Osteoblast (primary cell): ENCODE results near the gene EIF2S3. TPM values are rescaled to one million over a fixed set of nuclear protein-coding genes. Genes with fewer than 3 reads are reported as not detected.
A peak's percentile ranks its signal among the peaks of the same experiment; 100 is the strongest.

ENCODE experiments used
- DNase-seq: peaks from one replicate; pipeline ENCODE4 v3.0.0; 2011; ENCODE audit warnings: low spot score, mixed read lengths; ENCODE audit not compliant: insufficient read length; ENCODE audit errors: missing footprints
- H2AFZ ChIP-seq: 2 replicates; pipeline ENCODE4 v1.6.0; 2011; ENCODE audit warnings: mild to moderate bottlenecking, low read length
- H3K27ac ChIP-seq: 2 replicates; pipeline ENCODE4 v1.5.1; 2011; ENCODE audit warnings: mild to moderate bottlenecking, low read depth, low read length, moderate library complexity
- H3K27me3 ChIP-seq: 2 replicates; pipeline ENCODE4 v1.6.0; 2012; ENCODE audit warnings: mild to moderate bottlenecking, control low read depth, inconsistent platforms, low read length, moderate library complexity; ENCODE audit not compliant: insufficient read depth
- H3K36me3 ChIP-seq: 2 replicates; pipeline ENCODE4 v1.5.1; 2011; ENCODE audit warnings: mild to moderate bottlenecking, low read length, control low read depth, moderate library complexity; ENCODE audit not compliant: insufficient read depth
- H3K4me1 ChIP-seq: 2 replicates; pipeline ENCODE4 v1.5.1; 2011; ENCODE audit warnings: mild to moderate bottlenecking, low read length, control low read depth, moderate library complexity; ENCODE audit not compliant: insufficient read depth
- H3K4me2 ChIP-seq: 2 replicates; pipeline ENCODE4 v1.6.0; 2011; ENCODE audit warnings: mild to moderate bottlenecking, low read length; ENCODE audit not compliant: insufficient read depth
- H3K4me3 ChIP-seq: fragments of 200-600 bp; sonication (generic); 3 replicates; pipeline ENCODE4 v1.5.1; 2012; ENCODE audit warnings: mild to moderate bottlenecking, low read length, inconsistent platforms; ENCODE audit not compliant: insufficient read depth
- H3K79me2 ChIP-seq: 2 replicates; pipeline ENCODE4 v1.6.0; 2012; ENCODE audit warnings: mild to moderate bottlenecking, low read length, control low read depth, inconsistent platforms; ENCODE audit not compliant: insufficient read depth
- H3K9me3 ChIP-seq: 2 replicates; pipeline ENCODE4 v1.5.1; 2011; ENCODE audit warnings: low read depth, low read length, control low read depth
- H4K20me1 ChIP-seq: 2 replicates; pipeline ENCODE4 v1.6.0; 2012; ENCODE audit warnings: mild to moderate bottlenecking, low read length, control low read depth; ENCODE audit not compliant: insufficient read depth
- total RNA-seq: library from RNA; depleted of rRNA; stranded (reverse); fragments of >200 nt; gene quantifications from 2 replicates; pipeline ENCODE4 v1.2.3, GENCODE V29; 2012
- TF ChIP-seq, protein P1 (sequence below): IDR thresholded peaks from 2 replicates; pipeline ENCODE4 v1.5.1; 2011; ENCODE audit warnings: mild to moderate bottlenecking, low read depth, low read length, moderate library complexity; ENCODE audit errors: extremely low read depth

The EIF2S3 gene
- total RNA-seq, 1 donor: 374 TPM

GRCh38 chrX:24014388-24015018, 40.3 kb upstream of the EIF2S3 start:
- Histone ChIP-seq H3K9me3 (no peaks in the 10 kb centered on the region), H3K4me1 (peaks cover 6% of the 10 kb centered on the region), H4K20me1 (peaks cover 4% of the 10 kb centered on the region), H3K36me3 (peaks cover 5% of the 10 kb centered on the region), H2AFZ (no peak overlapping the region), H3K79me2 (peaks cover 52% of the 10 kb centered on the region), H3K4me3 (no peak overlapping the region), H3K4me2 (peak overlapping the region; percentile 53), H3K27ac (no peak overlapping the region), H3K27me3 (no peaks in the 10 kb centered on the region)
- TF ChIP-seq, protein P1, sequence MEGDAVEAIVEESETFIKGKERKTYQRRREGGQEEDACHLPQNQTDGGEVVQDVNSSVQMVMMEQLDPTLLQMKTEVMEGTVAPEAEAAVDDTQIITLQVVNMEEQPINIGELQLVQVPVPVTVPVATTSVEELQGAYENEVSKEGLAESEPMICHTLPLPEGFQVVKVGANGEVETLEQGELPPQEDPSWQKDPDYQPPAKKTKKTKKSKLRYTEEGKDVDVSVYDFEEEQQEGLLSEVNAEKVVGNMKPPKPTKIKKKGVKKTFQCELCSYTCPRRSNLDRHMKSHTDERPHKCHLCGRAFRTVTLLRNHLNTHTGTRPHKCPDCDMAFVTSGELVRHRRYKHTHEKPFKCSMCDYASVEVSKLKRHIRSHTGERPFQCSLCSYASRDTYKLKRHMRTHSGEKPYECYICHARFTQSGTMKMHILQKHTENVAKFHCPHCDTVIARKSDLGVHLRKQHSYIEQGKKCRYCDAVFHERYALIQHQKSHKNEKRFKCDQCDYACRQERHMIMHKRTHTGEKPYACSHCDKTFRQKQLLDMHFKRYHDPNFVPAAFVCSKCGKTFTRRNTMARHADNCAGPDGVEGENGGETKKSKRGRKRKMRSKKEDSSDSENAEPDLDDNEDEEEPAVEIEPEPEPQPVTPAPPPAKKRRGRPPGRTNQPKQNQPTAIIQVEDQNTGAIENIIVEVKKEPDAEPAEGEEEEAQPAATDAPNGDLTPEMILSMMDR: no peak
- DNase-seq: no peak

- H4K20me1 ChIP-seq: peaks cover 4% of the 10 kb centered on the region
These were observed 37.1 kb upstream of the EIF2S3 start for GRCh38 chrX:24017674-24018073.

DNA sequence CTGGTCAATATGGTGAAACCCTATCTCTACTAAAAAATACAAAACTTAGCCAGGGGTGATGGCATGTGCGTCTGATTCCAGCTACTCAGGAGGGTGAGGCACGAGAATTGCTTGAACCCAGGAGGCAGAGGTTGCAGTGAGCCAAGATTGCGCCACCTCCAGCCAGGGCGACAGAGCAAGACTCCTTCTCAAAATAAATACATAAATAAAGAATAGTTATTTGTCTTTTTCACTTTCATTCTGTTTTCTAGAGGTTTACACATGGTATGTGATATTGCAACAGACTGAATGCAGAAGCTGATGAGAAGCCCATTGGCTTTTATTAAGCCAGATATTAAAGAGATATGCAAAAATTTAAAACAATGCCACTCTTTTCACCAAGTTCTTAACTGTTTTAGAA, 35.9 kb upstream of the EIF2S3 start:
- peaks cover 6% of the 10 kb centered on the region for H3K4me1 ChIP-seq
- H3K27me3 ChIP-seq: no peaks in the 10 kb centered on the region
- peaks cover 4% of the 10 kb centered on the region for H4K20me1 ChIP-seq
- H3K36me3 ChIP-seq: peaks cover 5% of the 10 kb centered on the region
- H3K9me3 ChIP-seq: no peaks in the 10 kb centered on the region
- no peak for DNase-seq
- TF ChIP-seq, protein P1: no peak
- H2AFZ ChIP-seq: no peak overlapping the region
- H3K79me2 ChIP-seq: peaks cover 74% of the 10 kb centered on the region
- H3K4me3 ChIP-seq: no peak overlapping the region
- no peak overlapping the region for H3K4me2 ChIP-seq
- H3K27ac ChIP-seq: no peak overlapping the region

More at GRCh38 chrX:24017674-24018073, 37.1 kb upstream of the EIF2S3 start:
- Histone ChIP-seq H3K79me2 (peaks cover 67% of the 10 kb centered on the region), H3K27ac (no peak overlapping the region), H3K4me3 (no peak overlapping the region), H3K4me2 (no peak overlapping the region), H2AFZ (no peak overlapping the region), H3K36me3 (peaks cover 5% of the 10 kb centered on the region), H3K9me3 (no peaks in the 10 kb centered on the region), H3K27me3 (no peaks in the 10 kb centered on the region), H3K4me1 (peaks cover 6% of the 10 kb centered on the region)
- TF ChIP-seq, protein P1: no peak
- no peak for DNase-seq

DNA sequence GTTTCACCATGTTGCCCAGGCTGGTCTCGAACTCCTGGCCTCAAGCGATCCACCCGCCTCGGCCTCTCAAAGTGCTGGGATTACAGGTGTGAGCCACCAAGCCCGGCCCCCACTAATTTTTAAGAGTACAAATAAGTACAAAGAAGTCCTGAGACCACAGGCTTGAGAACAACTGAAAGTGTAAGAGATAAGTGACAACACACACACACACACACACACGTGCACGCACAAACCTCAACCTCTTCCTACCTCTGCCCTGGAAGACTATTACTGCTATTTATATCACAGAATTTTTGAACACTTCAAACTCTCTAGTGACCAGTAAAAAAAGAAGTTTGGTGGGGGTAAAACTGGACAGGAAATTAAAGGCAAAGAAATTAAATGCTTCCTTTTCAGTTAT, 35.3 kb upstream of the EIF2S3 start:
- Histone ChIP-seq H2AFZ (no peak overlapping the region), H3K4me1 (peaks cover 6% of the 10 kb centered on the region), H3K27me3 (no peaks in the 10 kb centered on the region), H4K20me1 (peaks cover 4% of the 10 kb centered on the region), H3K4me3 (no peak overlapping the region), H3K9me3 (no peaks in the 10 kb centered on the region), H3K79me2 (peaks cover 77% of the 10 kb centered on the region), H3K36me3 (peaks cover 5% of the 10 kb centered on the region), H3K27ac (no peak overlapping the region), H3K4me2 (no peak overlapping the region)
- TF ChIP-seq, protein P1: no peak
- no peak for DNase-seq
